Skeletal muscle satellite cell (primary cell): Measurements from ENCODE around the gene CTSW. TPM values are rescaled to one million over a fixed set of nuclear protein-coding genes. Genes with fewer than 3 reads are reported as not detected.
"Not testable (repeated sequence)": the region's sequence is repeated elsewhere in the genome, so short reads cannot be mapped to it uniquely, and the experiment has no call there.

Experiments
- H3K27me3 ChIP-seq: 2 replicates; pipeline ENCODE4 v1.7.0; 2013; ENCODE audit warnings: low read length; ENCODE audit not compliant: control insufficient read depth, insufficient read depth
- H3K36me3 ChIP-seq: 2 replicates; pipeline ENCODE4 v1.7.0; 2013; ENCODE audit warnings: mild to moderate bottlenecking, control low read depth, low read length; ENCODE audit not compliant: insufficient read depth
- H3K4me1 ChIP-seq: 2 replicates; pipeline ENCODE4 v1.7.0; 2013; ENCODE audit warnings: low read length; ENCODE audit not compliant: control insufficient read depth, insufficient read depth
- H3K4me2 ChIP-seq: 2 replicates; pipeline ENCODE4 v1.7.0; 2013; ENCODE audit warnings: mild to moderate bottlenecking, low read length
- H3K4me3 ChIP-seq: 2 replicates; pipeline ENCODE4 v1.7.0; 2013; ENCODE audit warnings: low read length
- H3K9ac ChIP-seq: 2 replicates; pipeline ENCODE4 v1.7.0; 2013; ENCODE audit warnings: mild to moderate bottlenecking, low read depth, low read length, moderate library complexity
- H3K9me3 ChIP-seq: replicated peaks from 2 replicates; pipeline ENCODE4 v1.7.0; 2013; ENCODE audit warnings: mild to moderate bottlenecking, control low read depth, low read length
- total RNA-seq: library from RNA; depleted of rRNA; stranded (reverse); fragments of >200 nt; gene quantifications from 2 replicates; pipeline ENCODE4 v1.2.3, GENCODE V29; 2012; rRNA removed

The CTSW gene, protein sequence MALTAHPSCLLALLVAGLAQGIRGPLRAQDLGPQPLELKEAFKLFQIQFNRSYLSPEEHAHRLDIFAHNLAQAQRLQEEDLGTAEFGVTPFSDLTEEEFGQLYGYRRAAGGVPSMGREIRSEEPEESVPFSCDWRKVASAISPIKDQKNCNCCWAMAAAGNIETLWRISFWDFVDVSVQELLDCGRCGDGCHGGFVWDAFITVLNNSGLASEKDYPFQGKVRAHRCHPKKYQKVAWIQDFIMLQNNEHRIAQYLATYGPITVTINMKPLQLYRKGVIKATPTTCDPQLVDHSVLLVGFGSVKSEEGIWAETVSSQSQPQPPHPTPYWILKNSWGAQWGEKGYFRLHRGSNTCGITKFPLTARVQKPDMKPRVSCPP
- 0.25 and 0.44 TPM in 2 replicates for total RNA-seq

DNA sequence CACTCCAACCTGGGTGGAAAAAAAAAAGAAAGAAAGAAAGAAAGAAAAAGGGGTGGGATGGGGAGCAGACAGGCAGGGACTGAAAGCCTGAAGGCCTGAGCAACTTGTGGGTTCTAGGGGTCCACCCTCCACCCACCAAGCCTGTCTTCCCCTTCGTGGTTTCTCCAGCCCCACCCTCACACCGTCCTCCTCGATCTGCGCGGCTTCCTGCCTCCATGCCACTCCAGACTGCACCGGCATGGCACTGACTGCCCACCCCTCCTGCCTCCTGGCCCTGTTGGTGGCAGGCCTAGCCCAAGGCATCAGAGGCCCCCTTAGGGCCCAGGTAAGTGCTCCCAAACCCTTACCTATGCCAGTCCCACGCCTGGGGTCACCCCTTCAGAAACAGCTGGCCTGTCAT lies at the start of gene CTSW:
Gene CTSW, plus strand, starts transcription at position 221 of the 400 bp plus-strand sequence. Its CDS starts 18 bp downstream, at position 239.
- Histone ChIP-seq H3K4me2 (no peak within 1 kb of the TSS), H3K36me3 (peaks cover 32% of the 10 kb centered on the region), H3K9me3 (no peaks in the 10 kb centered on the region), H3K4me1 (peaks cover 10% of the 10 kb centered on the region), H3K4me3 (no peak within 1 kb of the TSS), H3K9ac (no peak within 1 kb of the TSS), H3K27me3 (no peaks in the 10 kb centered on the region)

DNA sequence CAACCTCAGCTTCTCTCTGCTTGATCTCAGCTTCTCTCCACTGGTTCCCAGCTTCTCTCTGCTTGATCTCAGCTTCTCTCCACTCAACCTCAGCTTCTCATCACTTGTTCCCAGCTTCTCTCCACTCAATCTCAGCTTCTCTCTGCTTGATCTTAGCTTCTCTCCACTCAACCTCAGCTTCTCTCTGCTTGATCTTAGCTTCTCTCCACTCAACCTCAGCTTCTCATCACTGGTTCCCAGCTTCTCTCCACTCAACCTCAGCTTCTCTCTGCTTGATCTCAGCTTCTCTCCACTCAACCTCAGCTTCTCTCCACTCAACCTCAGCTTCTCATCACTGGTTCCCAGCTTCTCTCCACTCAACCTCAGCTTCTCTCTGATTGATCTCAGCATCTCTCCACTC lies 47.4 kb upstream of the CTSW start:
- H3K4me1 ChIP-seq, result peaks cover 14% of the 10 kb centered on the region
- H3K9me3 ChIP-seq, H3K4me2 ChIP-seq, H3K36me3 ChIP-seq, H3K9ac ChIP-seq, H3K4me3 ChIP-seq: not testable (repeated sequence)
- peaks cover 28% of the 10 kb centered on the region for H3K27me3 ChIP-seq

DNA sequence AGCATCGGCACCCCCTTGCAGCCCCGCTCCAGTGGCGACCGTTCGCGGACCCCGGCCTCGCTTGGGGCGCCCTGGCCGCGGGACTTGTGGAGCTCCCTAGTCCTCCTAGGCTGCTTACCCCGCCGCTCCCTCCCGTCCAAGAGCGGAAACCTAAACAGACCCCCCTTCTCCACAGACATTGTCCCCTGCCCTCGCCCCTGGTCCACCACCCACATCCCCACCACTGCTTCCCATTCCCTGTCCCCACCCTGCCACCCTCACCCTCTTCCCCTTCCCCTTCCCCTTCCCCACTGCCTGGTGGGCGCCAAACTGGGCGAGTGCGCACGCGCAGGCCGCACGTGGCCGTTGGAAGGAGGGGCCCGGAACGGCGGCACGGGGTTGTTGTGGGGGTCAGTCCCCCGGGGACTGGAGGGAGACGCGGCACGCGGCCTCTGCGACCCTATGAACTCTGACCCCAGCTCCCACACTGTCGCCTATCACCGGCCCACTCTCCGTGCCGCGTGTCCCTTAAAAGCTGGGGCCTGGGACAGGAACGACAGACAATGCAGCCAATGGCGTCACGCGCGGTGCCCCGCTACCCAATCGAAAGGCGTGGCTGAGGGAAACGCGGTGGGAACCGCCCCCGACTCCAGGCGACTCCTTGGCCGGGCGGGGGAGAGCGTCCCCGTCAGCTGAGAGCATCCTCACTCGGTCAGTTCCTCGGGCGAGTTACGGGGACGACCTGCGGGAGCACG lies 46.2 kb upstream of the CTSW start, which contains the start of gene SNX32:
Gene SNX32, plus strand, starts transcription at position 667 of the 734 bp plus-strand sequence. CDS start 103 bp downstream, outside the sequence.
- peak within 1 kb of the TSS; percentile 51 for H3K9ac ChIP-seq
- no peaks in the 10 kb centered on the region for H3K36me3 ChIP-seq
- no peaks in the 10 kb centered on the region for H3K9me3 ChIP-seq
- H3K27me3 ChIP-seq, result peaks cover 28% of the 10 kb centered on the region
- peak within 1 kb of the TSS; percentile 74 for H3K4me3 ChIP-seq
- peak within 1 kb of the TSS; percentile 90 for H3K4me2 ChIP-seq
- H3K4me1 ChIP-seq, result peaks cover 14% of the 10 kb centered on the region

DNA sequence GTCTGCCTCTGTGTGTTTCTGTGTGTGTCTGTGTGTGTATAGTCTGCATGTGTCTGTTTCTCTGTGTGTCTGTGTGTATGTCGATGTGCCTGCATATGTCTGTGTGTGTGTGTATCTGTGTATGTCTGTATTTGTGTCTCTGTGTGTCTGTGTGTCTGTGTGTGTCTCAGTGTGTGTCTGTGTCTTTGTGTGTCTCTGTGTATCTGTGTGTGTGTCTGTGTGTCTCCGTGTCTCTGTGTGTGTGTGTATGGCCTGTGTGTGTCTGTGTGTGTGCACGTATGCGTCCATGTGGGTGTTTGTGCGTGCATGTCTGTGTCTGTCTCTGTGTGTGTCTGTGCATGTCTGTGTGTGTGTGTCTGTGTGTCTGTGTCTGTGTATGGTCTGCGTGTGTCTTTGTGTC lies 45.4 kb upstream of the CTSW start:
- Histone ChIP-seq H3K27me3 (peaks cover 26% of the 10 kb centered on the region), H3K9me3 (no peaks in the 10 kb centered on the region), H3K4me2 (peak overlapping the region; percentile 90), H3K4me3 (peak overlapping the region; percentile 74), H3K36me3 (no peaks in the 10 kb centered on the region), H3K9ac (peak overlapping the region; percentile 51), H3K4me1 (peaks cover 14% of the 10 kb centered on the region)

DNA sequence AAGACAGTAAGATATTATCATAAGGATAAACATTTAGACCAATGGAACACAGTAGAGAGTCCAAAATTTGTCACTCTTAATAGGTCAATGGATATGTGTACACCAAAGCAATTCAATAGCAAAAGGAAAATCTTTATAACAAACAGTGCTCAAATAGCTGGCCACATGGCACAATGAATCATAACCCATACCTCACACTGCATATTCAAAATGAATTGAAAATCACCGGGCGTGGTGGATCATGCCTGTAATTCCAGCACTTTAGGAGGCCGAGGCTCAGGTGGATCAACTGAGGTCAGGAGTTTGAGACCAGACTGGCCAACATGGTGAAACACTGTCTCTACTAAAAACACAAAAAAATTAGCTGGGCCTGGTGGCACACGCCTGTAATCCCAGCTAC lies 37.5 kb upstream of the CTSW start:
- no peaks in the 10 kb centered on the region for H3K27me3 ChIP-seq
- no peak overlapping the region for H3K4me3 ChIP-seq
- H3K9ac ChIP-seq, result no peak overlapping the region
- H3K9me3 ChIP-seq, result no peaks in the 10 kb centered on the region
- H3K36me3 ChIP-seq, result no peaks in the 10 kb centered on the region
- H3K4me2 ChIP-seq, result no peak overlapping the region
- H3K4me1 ChIP-seq, result no peaks in the 10 kb centered on the region

DNA sequence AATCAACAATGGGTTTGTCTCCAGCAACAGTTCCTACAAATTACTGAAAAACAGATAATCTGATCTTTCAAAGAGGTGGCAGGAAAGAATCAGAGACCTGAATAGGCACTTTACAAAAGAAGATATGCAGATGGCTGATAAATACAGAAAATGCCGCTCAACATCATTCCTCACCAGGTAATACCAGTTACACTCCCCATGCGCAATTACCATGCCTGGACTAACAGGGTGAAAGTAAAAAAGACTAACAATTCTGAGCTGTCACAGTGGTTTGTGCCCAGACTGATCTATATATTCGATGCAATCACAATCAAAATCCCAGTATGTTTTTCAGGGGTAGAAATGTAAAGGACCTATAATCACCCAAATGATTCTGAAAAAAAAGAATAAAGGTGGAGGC lies 35.8 kb upstream of the CTSW start:
- no peak overlapping the region for H3K9ac ChIP-seq
- H3K27me3 ChIP-seq, result no peaks in the 10 kb centered on the region
- H3K4me3 ChIP-seq, result no peak overlapping the region
- H3K36me3 ChIP-seq, result no peaks in the 10 kb centered on the region
- no peak overlapping the region for H3K4me2 ChIP-seq
- H3K9me3 ChIP-seq, result no peaks in the 10 kb centered on the region
- no peaks in the 10 kb centered on the region for H3K4me1 ChIP-seq

DNA sequence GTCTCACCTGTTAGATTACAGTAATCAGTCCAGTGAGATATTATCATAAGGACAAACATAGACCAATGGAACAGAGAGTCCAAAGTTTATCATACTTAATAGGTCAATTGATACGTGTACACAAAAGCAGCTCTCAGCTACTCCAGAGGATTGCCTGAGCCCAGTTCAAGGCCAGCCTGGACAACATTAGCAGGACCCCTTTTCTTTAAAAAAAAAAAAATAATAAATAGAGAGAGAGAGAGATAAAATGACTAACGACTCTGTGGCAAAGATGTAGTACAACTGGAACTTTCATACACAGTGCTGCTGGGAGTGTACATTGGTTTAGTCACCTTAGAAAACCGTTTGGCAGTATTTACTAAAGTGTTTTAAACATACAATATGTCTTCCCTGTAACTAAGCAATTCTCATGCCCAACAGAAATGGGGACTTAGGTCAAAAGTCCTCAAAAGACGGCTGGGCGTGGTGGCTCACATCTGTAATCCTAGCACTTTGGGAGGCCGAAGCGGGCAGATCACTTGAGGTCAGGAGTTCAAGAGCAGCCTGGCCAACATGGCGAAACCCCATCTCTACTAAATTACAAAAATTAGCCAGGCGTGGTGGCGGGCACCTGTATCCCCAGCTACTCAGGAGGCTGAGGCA lies 35.3 kb upstream of the CTSW start:
- Histone ChIP-seq H3K4me2 (no peak overlapping the region), H3K9me3 (no peaks in the 10 kb centered on the region), H3K4me1 (no peaks in the 10 kb centered on the region), H3K27me3 (no peaks in the 10 kb centered on the region), H3K9ac (no peak overlapping the region), H3K36me3 (no peaks in the 10 kb centered on the region), H3K4me3 (no peak overlapping the region)

DNA sequence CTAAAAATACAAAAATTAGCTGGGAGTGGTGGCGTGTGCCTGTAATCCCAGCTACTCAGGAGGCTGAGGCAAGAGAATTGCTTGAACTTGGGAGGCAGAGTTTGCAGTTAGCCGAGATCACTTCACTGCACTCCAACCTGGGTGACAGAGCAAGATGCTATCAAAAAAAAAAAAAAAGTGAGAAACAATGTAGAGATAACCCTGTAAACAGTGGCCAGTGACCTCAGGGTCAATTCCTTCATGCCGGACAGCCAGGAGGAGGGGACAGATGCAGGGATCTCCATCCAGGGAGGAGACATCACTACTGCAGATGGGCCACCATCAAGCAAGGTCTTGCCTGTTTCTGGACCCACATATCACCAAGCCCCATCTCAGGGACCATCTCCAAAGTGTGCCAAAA lies 31.9 kb upstream of the CTSW start:
- Histone ChIP-seq H3K4me1 (no peaks in the 10 kb centered on the region), H3K4me3 (no peak overlapping the region), H3K27me3 (no peaks in the 10 kb centered on the region), H3K36me3 (peaks cover 20% of the 10 kb centered on the region), H3K4me2 (no peak overlapping the region), H3K9me3 (no peaks in the 10 kb centered on the region), H3K9ac (no peak overlapping the region)

DNA sequence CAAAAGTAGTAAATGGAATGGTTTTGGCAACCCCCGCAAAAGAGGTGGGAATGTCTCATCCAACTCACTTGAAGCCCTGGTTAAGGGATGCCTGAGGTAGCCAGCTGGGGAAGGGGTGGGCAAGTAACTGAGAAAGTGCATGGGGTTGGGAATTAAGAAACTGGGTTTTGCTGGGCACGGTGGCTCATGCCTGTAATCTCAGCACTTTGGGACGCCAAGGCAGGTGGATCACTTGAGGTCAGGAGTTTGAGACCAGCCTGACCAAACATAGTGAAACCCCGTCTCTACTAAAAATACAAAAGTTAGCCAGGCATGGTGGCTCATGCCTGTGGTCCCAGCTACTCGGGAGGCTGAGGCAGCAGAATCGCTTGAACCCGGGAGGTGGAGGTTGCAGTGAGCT lies 30.9 kb upstream of the CTSW start:
- H3K9me3 ChIP-seq, H3K4me3 ChIP-seq, H3K27me3 ChIP-seq, H3K4me1 ChIP-seq, H3K4me2 ChIP-seq, H3K9ac ChIP-seq: not testable (repeated sequence)
- peaks cover 30% of the 10 kb centered on the region for H3K36me3 ChIP-seq

DNA sequence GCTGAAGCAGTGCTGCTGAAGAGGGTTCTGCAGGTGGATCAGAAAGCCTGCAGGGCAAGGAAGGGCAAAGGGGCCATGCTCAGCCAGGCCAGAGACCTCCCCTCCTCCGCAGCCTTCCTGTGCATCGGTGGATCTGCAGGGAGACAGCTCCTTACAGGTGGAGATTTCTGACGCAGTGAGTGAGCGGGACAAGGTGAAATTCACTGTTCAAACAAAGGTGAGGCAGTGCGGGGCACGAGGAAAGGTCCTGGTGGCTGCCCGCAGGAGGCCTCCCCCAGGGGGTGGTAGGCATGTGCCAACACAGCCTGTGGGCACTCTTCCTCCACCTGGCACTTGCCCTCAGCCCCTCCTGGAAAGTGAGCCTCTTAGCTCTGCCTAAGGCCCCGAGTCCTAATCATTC lies 30.3 kb upstream of the CTSW start:
- Histone ChIP-seq H3K36me3 (peaks cover 36% of the 10 kb centered on the region), H3K4me1 (peaks cover 3% of the 10 kb centered on the region), H3K4me3 (no peak overlapping the region), H3K9me3 (no peaks in the 10 kb centered on the region), H3K27me3 (no peaks in the 10 kb centered on the region), H3K4me2 (no peak overlapping the region), H3K9ac (no peak overlapping the region)

DNA sequence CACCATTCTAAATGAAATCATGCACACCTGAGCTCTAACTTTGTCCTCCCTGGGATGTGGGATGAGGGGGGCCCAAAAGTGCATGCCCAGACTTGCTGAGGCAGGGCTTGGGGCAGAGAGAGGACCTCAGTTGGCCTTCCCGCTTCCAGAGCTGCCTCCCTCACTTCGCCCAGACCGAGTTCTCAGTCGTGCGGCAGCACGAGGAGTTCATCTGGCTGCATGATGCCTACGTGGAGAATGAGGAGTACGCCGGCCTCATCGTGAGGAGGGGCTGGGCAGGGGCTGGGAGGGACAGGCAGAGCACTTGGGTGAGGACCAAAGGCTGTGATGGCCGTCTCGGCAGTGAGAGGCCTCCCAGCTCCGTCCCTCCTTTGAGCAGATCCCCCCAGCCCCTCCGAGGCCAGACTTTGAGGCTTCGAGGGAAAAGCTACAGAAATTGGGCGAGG lies 29.8 kb upstream of the CTSW start:
- Histone ChIP-seq H3K36me3 (peaks cover 41% of the 10 kb centered on the region), H3K4me3 (no peak overlapping the region), H3K9me3 (no peaks in the 10 kb centered on the region), H3K9ac (no peak overlapping the region), H3K4me2 (no peak overlapping the region), H3K4me1 (peaks cover 5% of the 10 kb centered on the region), H3K27me3 (no peaks in the 10 kb centered on the region)
